Neural progenitor cell (in vitro differentiated cells): ENCODE measurements around the gene AIP.

Experiments
- EZH2 ChIP-seq: fragments of 200-600 bp; sonication (generic); IDR thresholded peaks from 2 replicates; pipeline ENCODE4 v1.6.1; 2017; ENCODE audit warnings: antibody characterized with exemption, mild to moderate bottlenecking, moderate library complexity
- EZH2phosphoT487 ChIP-seq: fragments of 200-600 bp; sonication (generic); IDR thresholded peaks from 2 replicates; pipeline ENCODE4 v1.6.1; 2017; ENCODE audit warnings: antibody characterized with exemption
- TF ChIP-seq, protein P1 (sequence below): fragments of 200-600 bp; sonication (generic); IDR thresholded peaks from 2 replicates; pipeline ENCODE4 v1.5.1; 2017; ENCODE audit warnings: antibody characterized with exemption, mild to moderate bottlenecking

DNA sequence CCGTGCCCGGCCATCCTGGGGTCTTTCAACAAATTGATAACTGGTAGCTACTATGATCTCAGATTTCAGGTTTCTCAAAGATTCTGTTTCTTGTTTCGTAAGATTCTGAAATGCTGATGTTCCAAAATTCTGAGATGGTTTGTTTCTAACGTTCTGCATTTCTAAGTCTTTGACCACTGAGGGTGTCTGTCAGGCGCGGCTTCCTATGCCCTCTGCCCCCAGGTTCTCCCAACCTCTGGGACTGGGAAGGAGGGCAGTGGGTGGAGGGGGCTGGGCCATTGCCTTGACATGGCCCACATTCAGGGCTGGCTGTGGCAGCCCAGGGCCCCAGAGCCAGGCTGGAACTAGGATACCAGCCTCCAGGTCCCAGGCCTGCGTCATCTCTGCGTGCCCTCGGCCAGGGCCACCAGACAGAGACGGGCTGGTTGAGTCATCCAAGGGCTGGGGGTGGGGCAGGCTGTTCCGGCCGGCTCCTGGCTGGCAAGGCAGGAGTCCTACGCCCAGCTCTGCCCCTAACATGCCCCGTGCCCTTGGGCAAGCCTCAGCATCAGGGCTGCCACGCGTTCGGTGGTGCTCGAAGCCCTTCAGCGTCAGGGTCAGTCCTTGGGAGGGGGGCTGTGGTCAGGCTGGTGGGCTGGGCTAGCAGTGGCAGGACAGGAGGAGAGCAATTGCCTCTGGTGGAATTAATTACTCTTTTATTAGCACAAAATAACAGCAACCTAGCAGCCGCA, 19.0 kb upstream of the AIP start:
- TF ChIP-seq, protein P1, sequence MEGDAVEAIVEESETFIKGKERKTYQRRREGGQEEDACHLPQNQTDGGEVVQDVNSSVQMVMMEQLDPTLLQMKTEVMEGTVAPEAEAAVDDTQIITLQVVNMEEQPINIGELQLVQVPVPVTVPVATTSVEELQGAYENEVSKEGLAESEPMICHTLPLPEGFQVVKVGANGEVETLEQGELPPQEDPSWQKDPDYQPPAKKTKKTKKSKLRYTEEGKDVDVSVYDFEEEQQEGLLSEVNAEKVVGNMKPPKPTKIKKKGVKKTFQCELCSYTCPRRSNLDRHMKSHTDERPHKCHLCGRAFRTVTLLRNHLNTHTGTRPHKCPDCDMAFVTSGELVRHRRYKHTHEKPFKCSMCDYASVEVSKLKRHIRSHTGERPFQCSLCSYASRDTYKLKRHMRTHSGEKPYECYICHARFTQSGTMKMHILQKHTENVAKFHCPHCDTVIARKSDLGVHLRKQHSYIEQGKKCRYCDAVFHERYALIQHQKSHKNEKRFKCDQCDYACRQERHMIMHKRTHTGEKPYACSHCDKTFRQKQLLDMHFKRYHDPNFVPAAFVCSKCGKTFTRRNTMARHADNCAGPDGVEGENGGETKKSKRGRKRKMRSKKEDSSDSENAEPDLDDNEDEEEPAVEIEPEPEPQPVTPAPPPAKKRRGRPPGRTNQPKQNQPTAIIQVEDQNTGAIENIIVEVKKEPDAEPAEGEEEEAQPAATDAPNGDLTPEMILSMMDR = no peak
- TF ChIP-seq EZH2 (no peak), EZH2phosphoT487 (no peak)
